Measurements from ENCODE around the gene ANXA4. TPM values are rescaled to one million over a fixed set of nuclear protein-coding genes. Genes with fewer than 3 reads are reported as not detected.
A peak's percentile ranks its signal among the peaks of the same experiment; 100 is the strongest.

Gene ANXA4
- total RNA-seq, 1 experiment from 2014 or later: 9.5 TPM

DNA sequence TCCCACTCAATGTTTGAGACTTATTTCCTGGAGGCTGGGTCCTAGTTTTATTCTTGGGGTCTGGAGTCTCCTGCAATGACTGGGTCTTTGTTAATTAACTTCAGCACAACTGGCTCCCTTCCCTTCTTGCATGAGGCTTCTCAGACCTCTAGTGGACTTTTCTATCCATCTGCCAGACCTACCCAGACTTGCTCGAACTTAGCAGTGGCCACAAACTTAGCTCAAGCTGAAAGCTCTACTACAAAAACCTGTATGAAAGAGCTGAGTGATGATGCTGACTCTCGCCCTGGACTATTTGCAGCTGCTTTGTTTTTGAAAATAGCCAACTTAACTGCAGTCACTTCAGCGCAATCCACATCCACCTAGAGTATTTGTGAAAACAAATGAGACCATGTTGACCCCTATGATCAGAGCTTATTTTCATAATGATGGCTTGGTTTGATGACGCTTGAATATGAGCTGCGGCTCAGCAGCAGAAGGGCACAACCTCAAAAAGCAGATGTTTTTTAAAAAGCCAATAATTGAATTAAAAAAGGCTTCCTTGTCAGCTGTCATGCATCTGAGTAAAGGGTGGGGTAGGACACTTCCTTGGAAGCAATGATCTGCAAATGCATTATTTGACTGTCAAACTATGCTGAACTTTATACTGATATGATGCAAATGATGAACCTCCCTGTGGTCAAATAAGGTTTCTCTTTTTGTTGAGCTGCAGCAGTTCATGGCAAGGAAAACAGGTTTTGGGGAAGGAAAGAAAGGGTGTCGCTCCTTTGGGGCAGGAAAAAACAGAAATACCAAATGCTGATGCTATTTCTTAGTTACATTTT lies 10.6 kb upstream of the ANXA4 start:
- ChIA-PET POLR2A (no interaction called here), CTCF (interaction anchor here (0.6 to 1.2 kb wide), 5 partner anchors 9 to 162 kb away, joined by 3 to 4 read pairs (median 3); no protein-coding TSS in a partner anchor)
- no peaks in the 10 kb centered on the region for H3K27me3 Mint-ChIP-seq (ENCODE audit: low read depth)
- no peak for TF ChIP-seq JUN (CRISPR knock-in tag; IDR thresholded peaks at IDR 0.05)
- TF ChIP-seq, protein P1, sequence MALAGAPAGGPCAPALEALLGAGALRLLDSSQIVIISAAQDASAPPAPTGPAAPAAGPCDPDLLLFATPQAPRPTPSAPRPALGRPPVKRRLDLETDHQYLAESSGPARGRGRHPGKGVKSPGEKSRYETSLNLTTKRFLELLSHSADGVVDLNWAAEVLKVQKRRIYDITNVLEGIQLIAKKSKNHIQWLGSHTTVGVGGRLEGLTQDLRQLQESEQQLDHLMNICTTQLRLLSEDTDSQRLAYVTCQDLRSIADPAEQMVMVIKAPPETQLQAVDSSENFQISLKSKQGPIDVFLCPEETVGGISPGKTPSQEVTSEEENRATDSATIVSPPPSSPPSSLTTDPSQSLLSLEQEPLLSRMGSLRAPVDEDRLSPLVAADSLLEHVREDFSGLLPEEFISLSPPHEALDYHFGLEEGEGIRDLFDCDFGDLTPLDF (CRISPR knock-in tag; IDR thresholded peaks at IDR 0.05): no peak
- TF ChIP-seq GTF2I (CRISPR knock-in tag; conservative IDR thresholded peaks at IDR 0.05): no peak
- TF ChIP-seq, protein P2, sequence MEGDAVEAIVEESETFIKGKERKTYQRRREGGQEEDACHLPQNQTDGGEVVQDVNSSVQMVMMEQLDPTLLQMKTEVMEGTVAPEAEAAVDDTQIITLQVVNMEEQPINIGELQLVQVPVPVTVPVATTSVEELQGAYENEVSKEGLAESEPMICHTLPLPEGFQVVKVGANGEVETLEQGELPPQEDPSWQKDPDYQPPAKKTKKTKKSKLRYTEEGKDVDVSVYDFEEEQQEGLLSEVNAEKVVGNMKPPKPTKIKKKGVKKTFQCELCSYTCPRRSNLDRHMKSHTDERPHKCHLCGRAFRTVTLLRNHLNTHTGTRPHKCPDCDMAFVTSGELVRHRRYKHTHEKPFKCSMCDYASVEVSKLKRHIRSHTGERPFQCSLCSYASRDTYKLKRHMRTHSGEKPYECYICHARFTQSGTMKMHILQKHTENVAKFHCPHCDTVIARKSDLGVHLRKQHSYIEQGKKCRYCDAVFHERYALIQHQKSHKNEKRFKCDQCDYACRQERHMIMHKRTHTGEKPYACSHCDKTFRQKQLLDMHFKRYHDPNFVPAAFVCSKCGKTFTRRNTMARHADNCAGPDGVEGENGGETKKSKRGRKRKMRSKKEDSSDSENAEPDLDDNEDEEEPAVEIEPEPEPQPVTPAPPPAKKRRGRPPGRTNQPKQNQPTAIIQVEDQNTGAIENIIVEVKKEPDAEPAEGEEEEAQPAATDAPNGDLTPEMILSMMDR (IDR thresholded peaks at IDR 0.05): no peak
- TF ChIP-seq, protein P3, sequence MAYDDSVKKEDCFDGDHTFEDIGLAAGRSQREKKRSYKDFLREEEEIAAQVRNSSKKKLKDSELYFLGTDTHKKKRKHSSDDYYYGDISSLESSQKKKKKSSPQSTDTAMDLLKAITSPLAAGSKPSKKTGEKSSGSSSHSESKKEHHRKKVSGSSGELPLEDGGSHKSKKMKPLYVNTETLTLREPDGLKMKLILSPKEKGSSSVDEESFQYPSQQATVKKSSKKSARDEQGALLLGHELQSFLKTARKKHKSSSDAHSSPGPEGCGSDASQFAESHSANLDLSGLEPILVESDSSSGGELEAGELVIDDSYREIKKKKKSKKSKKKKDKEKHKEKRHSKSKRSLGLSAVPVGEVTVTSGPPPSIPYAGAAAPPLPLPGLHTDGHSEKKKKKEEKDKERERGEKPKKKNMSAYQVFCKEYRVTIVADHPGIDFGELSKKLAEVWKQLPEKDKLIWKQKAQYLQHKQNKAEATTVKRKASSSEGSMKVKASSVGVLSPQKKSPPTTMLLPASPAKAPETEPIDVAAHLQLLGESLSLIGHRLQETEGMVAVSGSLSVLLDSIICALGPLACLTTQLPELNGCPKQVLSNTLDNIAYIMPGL (CRISPR knock-in tag; IDR thresholded peaks at IDR 0.05): no peak
- no peak for TF ChIP-seq ZSCAN18 (CRISPR knock-in tag; IDR thresholded peaks at IDR 0.05)
- H3K36me3 Mint-ChIP-seq: no peaks in the 10 kb centered on the region
- H3K4me1 Mint-ChIP-seq: peaks cover 7% of the 10 kb centered on the region
- no peaks in the 10 kb centered on the region for H3K9me3 Mint-ChIP-seq
- DNase-seq (ENCODE audit: low spot score): no peak
- 0 out of 2 replicates have a peak overlapping the region, but pooled peaks have one; percentile 9 for H3K27ac Mint-ChIP-seq
- no peak for ATAC-seq
- no peak overlapping the region for H3K4me3 Mint-ChIP-seq

GRCh38 chr2:69733342-69734034 lies 8.4 kb upstream of the ANXA4 start:
- no peak for ATAC-seq
- Mint-ChIP-seq H3K4me3 (no peak overlapping the region), H3K36me3 (no peaks in the 10 kb centered on the region), H3K4me1 (peaks cover 7% of the 10 kb centered on the region), H3K9me3 (no peaks in the 10 kb centered on the region), H3K27me3 (ENCODE audit: low read depth) (no peaks in the 10 kb centered on the region), H3K27ac (no peak overlapping the region)
- ChIA-PET POLR2A (no interaction called here), CTCF (interaction anchor here (0.7 to 4.2 kb wide), 3 partner anchors 9 to 91 kb away, joined by 3 to 40 read pairs (median 6); no protein-coding TSS in a partner anchor)
- DNase-seq (ENCODE audit: low spot score): no peak
- TF ChIP-seq, protein P4, sequence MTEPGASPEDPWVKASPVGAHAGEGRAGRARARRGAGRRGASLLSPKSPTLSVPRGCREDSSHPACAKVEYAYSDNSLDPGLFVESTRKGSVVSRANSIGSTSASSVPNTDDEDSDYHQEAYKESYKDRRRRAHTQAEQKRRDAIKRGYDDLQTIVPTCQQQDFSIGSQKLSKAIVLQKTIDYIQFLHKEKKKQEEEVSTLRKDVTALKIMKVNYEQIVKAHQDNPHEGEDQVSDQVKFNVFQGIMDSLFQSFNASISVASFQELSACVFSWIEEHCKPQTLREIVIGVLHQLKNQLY (CRISPR knock-in tag; IDR thresholded peaks at IDR 0.05): no peak
- TF ChIP-seq ZBTB21 (CRISPR knock-in tag; IDR thresholded peaks at IDR 0.05; ENCODE audit: borderline replicate concordance): no peak
- TF ChIP-seq, protein P5, sequence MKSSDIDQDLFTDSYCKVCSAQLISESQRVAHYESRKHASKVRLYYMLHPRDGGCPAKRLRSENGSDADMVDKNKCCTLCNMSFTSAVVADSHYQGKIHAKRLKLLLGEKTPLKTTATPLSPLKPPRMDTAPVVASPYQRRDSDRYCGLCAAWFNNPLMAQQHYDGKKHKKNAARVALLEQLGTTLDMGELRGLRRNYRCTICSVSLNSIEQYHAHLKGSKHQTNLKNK (CRISPR knock-in tag; IDR thresholded peaks at IDR 0.05): no peak
- TF ChIP-seq, protein P6, sequence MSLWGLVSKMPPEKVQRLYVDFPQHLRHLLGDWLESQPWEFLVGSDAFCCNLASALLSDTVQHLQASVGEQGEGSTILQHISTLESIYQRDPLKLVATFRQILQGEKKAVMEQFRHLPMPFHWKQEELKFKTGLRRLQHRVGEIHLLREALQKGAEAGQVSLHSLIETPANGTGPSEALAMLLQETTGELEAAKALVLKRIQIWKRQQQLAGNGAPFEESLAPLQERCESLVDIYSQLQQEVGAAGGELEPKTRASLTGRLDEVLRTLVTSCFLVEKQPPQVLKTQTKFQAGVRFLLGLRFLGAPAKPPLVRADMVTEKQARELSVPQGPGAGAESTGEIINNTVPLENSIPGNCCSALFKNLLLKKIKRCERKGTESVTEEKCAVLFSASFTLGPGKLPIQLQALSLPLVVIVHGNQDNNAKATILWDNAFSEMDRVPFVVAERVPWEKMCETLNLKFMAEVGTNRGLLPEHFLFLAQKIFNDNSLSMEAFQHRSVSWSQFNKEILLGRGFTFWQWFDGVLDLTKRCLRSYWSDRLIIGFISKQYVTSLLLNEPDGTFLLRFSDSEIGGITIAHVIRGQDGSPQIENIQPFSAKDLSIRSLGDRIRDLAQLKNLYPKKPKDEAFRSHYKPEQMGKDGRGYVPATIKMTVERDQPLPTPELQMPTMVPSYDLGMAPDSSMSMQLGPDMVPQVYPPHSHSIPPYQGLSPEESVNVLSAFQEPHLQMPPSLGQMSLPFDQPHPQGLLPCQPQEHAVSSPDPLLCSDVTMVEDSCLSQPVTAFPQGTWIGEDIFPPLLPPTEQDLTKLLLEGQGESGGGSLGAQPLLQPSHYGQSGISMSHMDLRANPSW (CRISPR knock-in tag; conservative IDR thresholded peaks at IDR 0.05; ENCODE audit: low read depth): no peak
- TF ChIP-seq, protein P7, sequence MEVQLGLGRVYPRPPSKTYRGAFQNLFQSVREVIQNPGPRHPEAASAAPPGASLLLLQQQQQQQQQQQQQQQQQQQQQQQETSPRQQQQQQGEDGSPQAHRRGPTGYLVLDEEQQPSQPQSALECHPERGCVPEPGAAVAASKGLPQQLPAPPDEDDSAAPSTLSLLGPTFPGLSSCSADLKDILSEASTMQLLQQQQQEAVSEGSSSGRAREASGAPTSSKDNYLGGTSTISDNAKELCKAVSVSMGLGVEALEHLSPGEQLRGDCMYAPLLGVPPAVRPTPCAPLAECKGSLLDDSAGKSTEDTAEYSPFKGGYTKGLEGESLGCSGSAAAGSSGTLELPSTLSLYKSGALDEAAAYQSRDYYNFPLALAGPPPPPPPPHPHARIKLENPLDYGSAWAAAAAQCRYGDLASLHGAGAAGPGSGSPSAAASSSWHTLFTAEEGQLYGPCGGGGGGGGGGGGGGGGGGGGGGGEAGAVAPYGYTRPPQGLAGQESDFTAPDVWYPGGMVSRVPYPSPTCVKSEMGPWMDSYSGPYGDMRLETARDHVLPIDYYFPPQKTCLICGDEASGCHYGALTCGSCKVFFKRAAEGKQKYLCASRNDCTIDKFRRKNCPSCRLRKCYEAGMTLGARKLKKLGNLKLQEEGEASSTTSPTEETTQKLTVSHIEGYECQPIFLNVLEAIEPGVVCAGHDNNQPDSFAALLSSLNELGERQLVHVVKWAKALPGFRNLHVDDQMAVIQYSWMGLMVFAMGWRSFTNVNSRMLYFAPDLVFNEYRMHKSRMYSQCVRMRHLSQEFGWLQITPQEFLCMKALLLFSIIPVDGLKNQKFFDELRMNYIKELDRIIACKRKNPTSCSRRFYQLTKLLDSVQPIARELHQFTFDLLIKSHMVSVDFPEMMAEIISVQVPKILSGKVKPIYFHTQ (CRISPR knock-in tag; IDR thresholded peaks at IDR 0.05): no peak
- TF ChIP-seq EMX1 (CRISPR knock-in tag; IDR thresholded peaks at IDR 0.05): no peak
- no peak for TF ChIP-seq CREM (CRISPR knock-in tag; IDR thresholded peaks at IDR 0.05)
- no peak for TF ChIP-seq IRF2 (CRISPR knock-in tag; IDR thresholded peaks at IDR 0.05; ENCODE audit: borderline replicate concordance, low read depth)
- TF ChIP-seq ZNF138 (CRISPR knock-in tag; conservative IDR thresholded peaks at IDR 0.05): no peak
- TF ChIP-seq OVOL2 (CRISPR knock-in tag; IDR thresholded peaks at IDR 0.05; ENCODE audit: borderline replicate concordance): no peak
- TF ChIP-seq, protein P8, sequence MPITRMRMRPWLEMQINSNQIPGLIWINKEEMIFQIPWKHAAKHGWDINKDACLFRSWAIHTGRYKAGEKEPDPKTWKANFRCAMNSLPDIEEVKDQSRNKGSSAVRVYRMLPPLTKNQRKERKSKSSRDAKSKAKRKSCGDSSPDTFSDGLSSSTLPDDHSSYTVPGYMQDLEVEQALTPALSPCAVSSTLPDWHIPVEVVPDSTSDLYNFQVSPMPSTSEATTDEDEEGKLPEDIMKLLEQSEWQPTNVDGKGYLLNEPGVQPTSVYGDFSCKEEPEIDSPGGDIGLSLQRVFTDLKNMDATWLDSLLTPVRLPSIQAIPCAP (CRISPR knock-in tag; IDR thresholded peaks at IDR 0.05): no peak
